GM06990 (cell line): Measurements from ENCODE around the gene COL27A1.

ENCODE experiments used
- DNase-seq: peaks from one replicate; pipeline ENCODE4 v3.0.0-alpha.2; 2011; ENCODE audit not compliant: insufficient read length; ENCODE audit errors: extremely low read depth
- H3K27me3 ChIP-seq: replicated peaks from 2 replicates; pipeline ENCODE4 v1.6.0; 2011; ENCODE audit warnings: low read length; ENCODE audit not compliant: control insufficient read depth, insufficient read depth
- H3K36me3 ChIP-seq: 2 replicates; pipeline ENCODE4 v1.5.1; 2011; ENCODE audit warnings: low read length; ENCODE audit not compliant: control insufficient read depth, insufficient read depth
- H3K4me3 ChIP-seq: replicated peaks from 2 replicates; pipeline ENCODE4 v1.5.1; 2011; ENCODE audit warnings: low read depth, mild to moderate bottlenecking, control low read depth, low read length
- TF ChIP-seq, protein P1 (sequence below): IDR thresholded peaks from 2 replicates; pipeline ENCODE4 v1.5.1; 2011; ENCODE audit warnings: low read length, control low read depth, mild to moderate bottlenecking, inconsistent platforms; ENCODE audit not compliant: insufficient read depth, poor library complexity, severe bottlenecking

The COL27A1 gene

DNA sequence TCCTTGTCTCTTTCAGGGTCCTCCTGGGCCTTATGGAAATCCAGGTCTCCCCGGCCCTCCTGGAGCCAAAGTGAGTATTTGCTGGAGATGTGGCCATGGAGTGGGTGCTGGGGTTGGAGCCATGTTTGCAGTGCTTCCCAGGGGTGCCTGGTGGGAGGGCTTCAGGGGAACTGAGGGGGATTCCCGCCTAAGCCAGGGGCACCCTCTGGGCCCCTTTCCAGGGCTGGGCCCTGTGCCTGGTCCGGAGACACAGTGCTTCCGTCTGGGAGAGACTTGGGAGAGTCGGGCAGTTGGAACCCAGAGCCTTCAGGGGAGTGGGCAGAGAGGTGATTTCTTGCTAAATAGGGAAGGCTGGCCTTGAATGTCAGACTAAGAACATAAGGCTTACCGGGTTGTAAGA is 27.7 kb downstream of the COL27A1 start:
- H3K36me3 ChIP-seq: no peaks in the 10 kb centered on the region
- DNase-seq: no peak
- no peak overlapping the region for H3K4me3 ChIP-seq
- TF ChIP-seq, protein P1, sequence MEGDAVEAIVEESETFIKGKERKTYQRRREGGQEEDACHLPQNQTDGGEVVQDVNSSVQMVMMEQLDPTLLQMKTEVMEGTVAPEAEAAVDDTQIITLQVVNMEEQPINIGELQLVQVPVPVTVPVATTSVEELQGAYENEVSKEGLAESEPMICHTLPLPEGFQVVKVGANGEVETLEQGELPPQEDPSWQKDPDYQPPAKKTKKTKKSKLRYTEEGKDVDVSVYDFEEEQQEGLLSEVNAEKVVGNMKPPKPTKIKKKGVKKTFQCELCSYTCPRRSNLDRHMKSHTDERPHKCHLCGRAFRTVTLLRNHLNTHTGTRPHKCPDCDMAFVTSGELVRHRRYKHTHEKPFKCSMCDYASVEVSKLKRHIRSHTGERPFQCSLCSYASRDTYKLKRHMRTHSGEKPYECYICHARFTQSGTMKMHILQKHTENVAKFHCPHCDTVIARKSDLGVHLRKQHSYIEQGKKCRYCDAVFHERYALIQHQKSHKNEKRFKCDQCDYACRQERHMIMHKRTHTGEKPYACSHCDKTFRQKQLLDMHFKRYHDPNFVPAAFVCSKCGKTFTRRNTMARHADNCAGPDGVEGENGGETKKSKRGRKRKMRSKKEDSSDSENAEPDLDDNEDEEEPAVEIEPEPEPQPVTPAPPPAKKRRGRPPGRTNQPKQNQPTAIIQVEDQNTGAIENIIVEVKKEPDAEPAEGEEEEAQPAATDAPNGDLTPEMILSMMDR: no peak
- peaks cover 3% of the 10 kb centered on the region; the same call in 1 of the 2 replicates for H3K27me3 ChIP-seq

DNA sequence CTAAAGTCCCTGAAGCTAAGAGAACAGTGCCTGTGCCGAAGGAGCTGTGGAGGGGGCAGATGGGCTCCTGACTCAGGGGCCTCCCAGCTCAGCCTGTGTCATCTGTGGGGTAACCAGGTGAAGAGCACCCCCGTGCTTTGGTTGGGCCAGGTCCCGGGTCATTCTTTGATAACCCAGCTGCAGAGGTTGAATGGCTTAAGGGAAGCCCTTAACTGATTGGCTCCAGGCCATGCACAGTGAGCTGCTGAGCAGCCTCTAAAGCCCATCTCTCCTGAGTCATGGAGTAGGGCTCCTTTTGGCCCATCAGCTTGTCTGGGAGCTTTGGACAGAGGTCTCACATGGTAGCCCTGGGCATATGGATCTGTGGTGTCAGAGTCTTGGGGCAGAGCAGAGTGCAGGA is 28.7 kb downstream of the COL27A1 start:
- no peak for DNase-seq
- H3K36me3 ChIP-seq: no peaks in the 10 kb centered on the region
- TF ChIP-seq, protein P1: no peak
- no peak overlapping the region for H3K4me3 ChIP-seq
- peaks cover 3% of the 10 kb centered on the region; the same call in 1 of the 2 replicates for H3K27me3 ChIP-seq

DNA sequence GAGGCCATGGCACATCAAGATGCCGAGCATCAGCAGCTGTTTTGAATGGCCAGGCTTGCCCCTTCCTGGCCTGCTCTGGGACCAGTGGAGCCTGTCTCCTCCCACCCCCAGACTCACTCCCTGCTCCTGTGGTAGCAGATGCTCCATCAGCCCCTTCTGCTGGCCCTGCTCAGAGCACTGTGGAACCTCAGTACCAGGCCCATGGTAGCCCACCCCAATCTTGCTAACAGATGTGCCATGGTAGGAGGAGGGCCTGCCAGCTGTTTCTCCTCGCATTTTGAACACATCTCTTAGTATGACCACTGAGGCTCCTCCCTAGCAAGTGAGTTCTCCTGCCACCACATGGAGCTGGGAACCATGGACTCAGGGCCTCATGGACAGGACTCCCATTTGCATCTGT is 29.5 kb downstream of the COL27A1 start:
- H3K36me3 ChIP-seq: no peaks in the 10 kb centered on the region
- H3K4me3 ChIP-seq: no peak overlapping the region
- H3K27me3 ChIP-seq: peaks cover 3% of the 10 kb centered on the region; the same call in 1 of the 2 replicates
- TF ChIP-seq, protein P1: no peak
- DNase-seq: no peak

DNA sequence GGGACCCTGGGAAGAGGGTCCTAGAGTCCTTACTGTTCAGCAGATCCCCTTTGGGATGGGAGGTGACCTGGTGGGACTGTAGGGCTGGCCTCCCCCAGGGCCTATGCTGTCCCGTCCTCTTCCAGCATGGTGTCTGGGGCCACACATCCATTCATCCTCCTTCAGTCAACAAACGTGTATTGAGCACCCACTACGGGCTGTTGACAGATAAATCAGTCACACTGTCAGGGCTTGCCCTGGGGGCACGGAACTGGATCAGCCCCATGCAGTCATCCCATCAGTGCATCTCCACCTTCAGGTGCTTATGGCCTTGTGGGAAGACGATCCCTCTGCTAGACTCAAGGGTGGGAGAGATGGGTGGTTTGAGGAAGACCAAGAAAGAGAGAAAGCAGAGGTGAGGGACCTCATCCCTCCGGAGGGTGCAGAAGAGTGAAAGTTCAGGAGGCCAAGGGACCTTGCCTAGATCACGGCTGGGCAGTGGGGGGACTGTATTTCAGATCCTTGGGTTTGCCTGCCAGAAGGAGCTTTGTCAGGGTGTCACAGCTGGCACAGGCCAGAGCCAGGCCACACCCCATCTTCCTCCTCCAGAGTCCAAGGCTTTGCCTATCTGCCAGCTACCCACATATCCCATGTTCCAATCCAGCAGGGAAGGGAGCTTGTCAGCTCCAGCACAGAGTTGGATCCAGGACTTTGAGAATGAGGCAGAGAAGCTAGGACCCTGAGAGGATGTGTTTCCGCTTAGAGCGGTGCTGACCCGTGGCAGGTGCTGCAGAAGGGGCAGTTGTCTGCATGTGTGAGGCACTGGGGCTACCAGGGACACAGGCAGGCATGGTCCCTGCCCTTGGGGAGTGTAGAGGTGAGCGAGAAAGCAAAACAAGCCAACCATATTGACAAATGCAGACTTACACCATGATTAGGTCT is 30.5 kb downstream of the COL27A1 start:
- Histone ChIP-seq H3K27me3 (peaks cover 3% of the 10 kb centered on the region; the same call in 1 of the 2 replicates), H3K36me3 (no peaks in the 10 kb centered on the region), H3K4me3 (no peak overlapping the region)
- DNase-seq: no peak
- TF ChIP-seq, protein P1: no peak

DNA sequence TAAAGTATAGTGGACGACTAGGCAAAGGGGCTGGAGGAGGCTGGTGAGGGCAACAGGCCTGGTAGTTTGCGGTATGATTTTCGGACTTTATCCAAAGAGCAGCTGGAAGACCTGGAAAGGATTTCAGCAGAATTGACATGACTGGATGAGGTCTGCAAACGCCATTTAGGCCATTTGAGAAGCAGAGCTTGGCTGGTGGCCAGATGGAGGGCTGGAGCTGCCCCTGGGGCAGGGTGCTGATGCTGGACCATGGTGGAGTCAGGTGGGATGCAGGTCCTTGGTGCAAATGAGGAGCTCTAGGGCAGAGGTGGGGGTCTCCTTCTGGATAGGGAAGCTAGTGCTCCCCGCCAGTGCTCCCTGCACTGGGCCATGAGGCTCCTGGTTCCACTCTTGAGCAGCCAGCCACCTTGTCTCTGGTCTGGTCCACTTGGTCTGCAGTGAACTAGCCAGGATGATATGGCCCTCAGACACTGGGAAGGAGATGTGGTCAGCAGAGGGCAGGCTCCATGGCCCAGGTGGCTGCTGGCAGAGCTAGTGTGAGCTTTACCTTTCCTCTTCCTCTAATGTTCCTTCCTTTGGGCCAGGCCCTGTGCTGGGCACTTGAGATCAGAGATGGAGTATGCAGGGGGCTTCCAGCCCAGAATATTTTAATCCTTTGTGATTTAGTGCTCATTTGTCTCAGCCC is 31.4 kb downstream of the COL27A1 start:
- Histone ChIP-seq H3K36me3 (no peaks in the 10 kb centered on the region), H3K27me3 (no peaks in the 10 kb centered on the region), H3K4me3 (no peak overlapping the region)
- TF ChIP-seq, protein P1: no peak
- no peak for DNase-seq
